HG03575 (cell line): ENCODE results near the gene LAMA2.

Experiments used
- ATAC-seq: cut with Tn5 transposase; IDR thresholded peaks from one replicate; pipeline ENCODE4 v1.9.1; 2021; ENCODE audit not compliant: unreplicated experiment, insufficient number of reproducible peaks, low FRiP score; ENCODE audit errors: extremely low read depth

The LAMA2 gene

DNA sequence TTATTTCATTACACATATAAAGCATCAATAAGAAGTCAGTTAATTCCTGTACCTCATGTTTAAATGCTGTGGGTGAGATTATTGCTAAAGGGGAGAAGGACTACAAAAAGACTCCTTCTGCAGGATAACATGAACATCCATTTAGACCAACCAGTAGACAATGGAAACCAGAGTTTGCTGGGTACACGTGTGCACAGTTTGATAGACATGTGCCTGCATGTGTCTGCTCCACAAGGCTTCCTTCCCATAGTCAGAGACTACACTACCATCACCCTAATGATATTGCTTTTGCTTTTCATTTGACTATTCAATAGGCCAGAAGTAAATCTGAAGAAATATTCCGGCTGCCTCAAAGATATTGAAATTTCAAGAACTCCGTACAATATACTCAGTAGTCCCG lies 595.4 kb downstream of the LAMA2 start:
- no peak for ATAC-seq

DNA sequence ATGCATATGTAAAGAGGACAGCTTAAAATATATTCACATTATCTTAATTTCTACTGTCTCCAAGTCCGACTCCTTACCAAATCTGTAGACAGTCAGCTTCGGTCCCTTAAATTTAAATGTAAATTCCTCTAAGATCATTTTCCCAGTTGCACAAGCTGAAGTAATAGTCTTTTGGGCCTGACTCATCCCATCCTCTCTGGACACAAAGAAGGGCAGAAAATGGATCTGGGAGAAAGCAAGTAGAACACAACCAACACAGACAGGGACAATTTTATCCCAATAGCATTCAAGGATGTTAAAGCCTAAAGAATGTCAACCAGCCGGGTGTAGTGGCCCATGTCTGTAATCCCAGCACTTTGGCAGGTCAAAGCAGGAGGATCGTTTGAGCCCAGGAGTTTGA lies 598.8 kb downstream of the LAMA2 start:
- no peak for ATAC-seq

DNA sequence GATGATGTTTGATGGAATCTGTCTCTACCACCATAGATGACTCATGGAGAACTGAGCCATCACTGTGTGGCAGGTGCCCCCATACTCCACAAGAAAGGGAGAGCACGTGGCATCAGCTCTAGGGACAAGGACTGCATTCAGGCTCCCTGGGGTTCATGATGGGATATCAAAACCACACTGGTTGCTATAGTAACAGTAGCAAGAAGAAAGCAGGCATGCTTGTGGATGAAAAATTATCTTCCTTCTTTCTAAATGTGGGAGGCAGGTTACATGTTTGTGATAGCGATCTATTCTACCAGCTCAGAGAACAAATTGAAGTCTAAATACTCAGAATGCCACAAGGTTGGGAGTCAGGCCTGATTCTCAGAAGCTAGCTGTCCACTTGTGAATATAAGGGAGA lies 602.8 kb downstream of the LAMA2 start:
- ATAC-seq = no peak

DNA sequence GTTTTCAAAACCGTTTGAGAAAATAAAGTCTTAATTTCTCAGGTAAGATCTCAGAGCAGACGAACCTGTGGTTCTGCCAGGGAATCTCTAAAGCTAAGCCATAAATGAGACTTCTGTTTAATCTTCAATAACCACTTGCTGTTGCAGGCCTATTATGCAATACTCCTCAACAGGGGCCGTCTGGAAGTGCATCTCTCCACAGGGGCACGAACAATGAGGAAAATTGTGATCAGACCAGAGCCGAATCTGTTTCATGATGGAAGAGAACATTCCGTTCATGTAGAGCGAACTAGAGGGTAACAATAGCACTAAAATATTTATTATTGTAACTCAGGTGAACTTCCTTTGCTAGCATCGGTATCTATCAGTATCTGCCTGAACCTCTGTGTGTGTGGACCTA lies 603.4 kb downstream of the LAMA2 start:
- ATAC-seq = no peak

DNA sequence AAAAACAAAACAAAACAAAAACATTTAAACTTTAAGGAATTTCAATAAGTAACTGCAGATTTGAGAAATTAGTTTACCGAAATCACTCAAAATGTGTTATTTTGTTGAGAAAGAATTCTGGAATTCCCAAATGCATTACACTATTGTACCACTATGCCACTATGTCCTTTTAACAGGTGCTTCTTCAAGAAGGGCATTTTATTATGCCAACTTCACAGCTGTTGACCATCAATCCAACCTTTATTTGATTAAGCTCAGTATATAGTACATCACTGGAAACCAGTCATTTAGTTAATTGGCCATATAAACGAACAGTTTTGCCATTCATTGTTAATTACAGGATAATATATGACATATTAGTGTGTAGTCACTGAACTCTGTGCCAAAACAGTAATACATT lies 605.4 kb downstream of the LAMA2 start:
- ATAC-seq = no peak

DNA sequence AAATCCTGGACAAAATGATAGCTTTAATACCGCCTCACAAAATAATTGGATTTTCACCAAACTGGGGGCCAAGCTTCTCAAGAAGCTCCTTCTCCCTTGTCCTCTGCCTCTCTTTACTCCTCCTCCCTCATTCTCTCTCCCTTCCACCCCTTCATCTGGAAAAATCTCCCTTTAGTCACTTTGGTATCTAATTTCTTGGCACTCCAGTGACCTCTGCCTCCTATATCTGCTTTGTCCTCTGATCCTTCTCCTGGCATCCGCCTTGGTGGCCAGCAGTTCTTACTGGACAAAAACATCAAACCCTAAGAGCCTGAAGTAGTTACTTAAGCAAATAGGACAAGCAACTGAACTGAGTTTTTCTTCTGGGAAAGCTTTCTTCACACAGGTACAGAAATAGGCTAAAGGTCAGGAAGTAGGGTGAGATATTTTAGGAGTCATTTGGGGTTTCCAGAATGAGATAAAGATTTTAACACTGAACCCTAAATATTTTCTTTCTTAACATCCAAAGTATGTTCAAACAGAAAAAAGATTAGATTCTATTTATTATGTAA lies 606.4 kb downstream of the LAMA2 start:
- no peak for ATAC-seq

DNA sequence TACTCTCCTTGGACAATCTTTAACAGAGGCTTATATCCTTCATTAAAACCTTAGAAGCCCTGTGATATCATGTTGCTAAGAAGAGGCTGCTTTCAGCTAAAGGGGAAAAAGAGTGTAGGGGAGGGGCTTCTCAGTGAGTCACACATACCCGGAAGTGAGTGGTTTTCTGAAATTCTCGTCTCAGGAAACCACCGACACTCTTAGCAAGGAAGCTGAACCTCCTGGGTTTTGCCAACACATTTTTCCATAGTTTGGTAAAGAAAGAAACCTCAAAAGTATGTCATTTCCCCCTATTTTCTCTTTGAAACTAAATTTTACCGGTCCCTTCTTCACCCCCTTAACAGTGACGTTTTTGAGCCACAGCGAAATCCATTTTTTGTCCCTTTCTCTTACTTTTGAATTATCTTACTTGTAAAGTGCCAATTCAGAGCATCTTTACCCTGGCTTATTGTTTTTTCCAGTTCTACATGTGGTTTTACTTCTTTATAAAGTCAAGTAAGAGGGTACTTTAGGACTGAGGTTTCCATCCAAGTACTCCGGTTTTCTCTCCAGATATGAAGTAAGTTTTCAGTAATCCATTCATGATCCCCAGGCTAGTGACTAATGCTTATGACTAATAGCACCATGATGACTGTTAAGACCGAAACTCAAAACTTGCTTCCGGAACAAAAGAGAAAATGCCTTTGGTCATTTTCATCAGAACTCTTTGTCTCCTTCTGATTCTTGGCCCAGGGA lies 607.8 kb downstream of the LAMA2 start:
- ATAC-seq = peak; percentile 76

DNA sequence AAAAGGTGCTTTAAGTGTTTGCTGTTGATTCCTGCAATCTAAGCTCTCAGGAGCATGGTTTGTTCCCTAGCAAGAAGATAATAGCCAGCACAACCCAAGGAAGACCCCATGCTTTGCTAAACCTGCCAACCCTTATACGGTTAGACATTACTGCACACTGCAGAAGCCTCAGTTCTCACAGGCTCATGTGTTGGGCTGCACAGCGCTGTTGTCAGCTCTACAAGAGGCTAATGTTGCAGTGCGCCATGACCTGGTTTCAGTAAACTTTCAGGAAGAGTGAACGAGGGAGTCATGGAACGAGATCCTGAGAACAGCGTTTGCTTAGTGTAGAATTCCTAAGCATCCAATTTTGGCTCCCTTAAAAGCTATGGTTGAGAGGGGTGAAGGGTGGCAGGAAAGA lies 608.5 kb downstream of the LAMA2 start:
- no peak for ATAC-seq

DNA sequence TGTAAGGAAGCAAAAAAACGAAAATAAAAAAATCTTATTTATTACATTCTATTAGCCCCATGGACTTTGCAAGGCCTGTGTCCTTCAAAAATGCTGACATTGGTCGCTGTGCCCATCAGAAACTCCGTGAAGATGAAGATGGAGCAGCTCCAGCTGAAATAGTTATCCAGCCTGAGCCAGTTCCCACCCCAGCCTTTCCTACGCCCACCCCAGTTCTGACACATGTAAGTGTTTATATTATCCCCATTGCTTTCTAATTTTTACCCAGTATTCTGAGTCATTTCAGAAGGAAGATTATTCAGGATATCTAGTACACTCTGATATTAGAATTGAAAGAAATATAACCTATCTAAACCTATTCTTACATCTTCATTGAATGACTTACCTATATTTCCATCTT lies 609.3 kb downstream of the LAMA2 start:
- ATAC-seq = no peak

DNA sequence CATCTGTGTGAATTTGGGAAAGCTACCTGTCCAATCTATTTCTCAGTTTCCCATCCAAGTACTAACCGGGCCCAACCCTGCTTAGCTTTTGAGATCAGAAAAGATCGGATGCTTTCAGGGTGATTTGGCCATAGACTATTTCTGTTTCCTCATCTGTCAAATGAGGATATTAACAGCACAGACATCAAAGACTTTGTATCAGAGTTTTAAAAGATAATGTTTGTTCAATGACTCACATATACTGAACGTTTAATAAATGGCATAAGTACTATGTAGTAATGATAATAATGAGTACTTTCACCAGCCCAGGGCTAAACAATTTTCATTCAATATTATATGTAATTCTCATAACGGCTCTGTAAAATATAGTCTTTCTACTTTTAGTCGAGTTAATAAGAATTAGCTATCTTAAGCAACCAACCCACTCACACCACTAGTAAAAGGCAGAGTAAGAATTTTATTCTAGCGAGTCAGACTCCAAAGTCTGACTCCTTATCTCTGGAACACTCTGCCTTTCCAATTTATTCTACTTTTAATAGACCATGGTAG lies 610.5 kb downstream of the LAMA2 start:
- ATAC-seq = no peak

DNA sequence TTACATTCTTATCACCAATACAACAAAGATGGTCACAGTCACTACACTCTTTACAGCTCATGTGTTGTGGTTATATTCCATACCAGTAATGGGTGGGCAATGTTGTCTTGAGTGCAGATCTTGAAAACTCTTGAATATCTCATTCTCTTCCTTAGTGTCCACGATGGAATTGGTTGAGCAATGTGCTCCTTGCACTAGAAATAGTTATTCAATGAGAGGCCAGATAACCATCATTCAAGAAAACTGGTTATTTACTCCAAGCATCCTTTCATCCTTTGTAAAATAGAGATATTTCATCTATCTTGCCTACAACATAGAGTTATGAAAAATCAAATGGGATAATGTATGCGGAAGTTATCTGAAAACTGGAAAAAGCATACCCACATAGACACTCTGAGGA lies 611.2 kb downstream of the LAMA2 start:
- ATAC-seq = no peak

DNA sequence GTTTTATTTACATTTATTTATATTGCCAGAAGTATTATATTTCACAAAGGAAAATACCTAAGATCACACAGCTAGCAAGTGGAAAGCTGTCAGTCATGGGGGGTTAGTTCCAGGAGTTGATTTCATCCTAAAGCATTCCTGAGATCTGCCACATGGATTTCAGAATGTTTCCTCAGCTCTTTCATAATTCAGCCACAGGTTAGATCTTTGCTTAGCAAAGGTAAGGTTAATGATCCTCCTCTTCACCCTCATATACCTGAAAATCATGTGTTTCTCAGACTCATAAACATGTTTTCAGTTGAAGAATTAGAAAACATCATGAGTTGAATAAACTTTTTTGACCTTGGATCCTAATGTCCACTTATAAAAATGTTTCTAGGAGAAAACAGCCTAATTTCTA lies 611.6 kb downstream of the LAMA2 start:
- no peak for ATAC-seq

DNA sequence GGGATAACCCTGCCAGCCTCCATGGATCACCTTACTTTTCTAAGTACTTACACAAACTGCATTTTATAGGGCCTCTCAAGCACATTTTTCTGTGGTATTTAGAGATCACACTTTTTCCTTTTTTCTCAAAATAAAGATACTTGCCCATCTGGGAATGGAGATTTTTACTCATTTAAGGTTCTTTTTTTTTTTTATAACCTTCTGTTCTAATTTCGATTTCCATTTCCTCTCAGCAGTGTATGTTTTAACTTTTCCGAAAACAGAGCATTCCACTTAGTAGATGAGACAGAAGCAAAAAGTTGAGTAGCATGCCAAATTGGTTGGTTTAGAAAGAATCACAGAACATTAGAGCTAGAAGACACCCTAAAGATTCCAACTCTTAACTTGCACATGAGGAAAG lies 612.7 kb downstream of the LAMA2 start:
- ATAC-seq = no peak

DNA sequence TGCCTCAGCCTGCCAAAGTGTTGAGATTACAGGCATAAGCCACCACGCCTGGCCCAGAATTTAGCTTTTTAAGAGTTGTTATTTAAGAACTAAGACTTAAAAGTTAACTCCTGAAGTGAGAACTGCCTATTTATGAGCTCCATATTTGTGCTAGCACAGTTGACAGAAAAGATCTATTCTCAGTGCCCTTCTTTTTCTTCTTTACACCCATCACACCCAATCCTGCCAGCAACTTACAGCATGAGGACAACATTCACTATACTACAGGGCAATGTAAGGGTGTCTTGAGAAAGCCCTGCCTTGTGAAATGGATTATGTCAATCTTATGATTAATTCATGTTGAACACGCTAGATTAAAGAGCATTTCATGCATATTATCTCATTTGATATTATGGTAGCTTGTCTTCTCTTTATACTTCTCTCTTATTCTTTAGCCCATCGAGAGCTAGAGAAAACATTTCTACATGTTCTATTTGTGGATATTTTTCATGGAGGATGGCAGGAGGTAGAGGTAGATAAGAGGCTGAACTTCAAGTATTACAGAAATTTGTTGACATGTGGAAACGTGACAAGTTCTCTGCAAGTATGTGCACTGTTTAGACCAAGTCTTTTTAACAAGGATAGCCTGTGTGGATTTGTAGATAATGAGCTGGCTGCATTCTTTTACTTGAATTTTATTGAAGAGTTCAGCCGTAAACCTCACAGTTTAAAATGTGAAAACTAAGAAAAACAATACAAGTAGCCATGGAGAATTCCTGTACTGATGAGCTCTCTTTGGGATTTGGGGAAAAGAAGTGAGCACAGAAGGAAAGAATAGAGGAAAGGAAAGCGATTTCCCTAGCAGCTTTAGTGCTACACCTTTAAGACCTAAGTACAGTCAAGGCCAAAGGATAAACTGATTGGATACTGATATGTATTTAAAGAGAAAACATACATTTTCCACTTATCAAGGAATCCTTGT lies 614.8 kb downstream of the LAMA2 start:
- ATAC-seq = no peak

DNA sequence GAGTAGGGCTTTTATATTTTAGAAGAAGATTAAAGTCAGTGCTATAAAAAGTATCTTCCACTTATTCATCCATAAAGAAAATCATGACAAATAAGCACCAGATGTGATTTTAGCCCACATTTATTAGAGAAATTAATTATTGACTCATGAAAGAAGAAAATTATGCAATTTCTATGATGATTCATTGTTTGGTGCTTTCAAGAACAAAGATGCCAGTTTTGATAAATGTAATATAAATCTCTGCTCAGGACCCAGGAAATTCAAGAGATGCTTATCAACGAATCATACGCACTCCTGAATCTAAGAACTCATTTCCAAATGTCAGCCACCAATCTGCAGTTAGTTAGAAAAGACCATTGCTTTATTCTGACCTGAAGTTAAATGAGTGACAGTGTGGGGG lies 615.6 kb downstream of the LAMA2 start:
- no peak for ATAC-seq

DNA sequence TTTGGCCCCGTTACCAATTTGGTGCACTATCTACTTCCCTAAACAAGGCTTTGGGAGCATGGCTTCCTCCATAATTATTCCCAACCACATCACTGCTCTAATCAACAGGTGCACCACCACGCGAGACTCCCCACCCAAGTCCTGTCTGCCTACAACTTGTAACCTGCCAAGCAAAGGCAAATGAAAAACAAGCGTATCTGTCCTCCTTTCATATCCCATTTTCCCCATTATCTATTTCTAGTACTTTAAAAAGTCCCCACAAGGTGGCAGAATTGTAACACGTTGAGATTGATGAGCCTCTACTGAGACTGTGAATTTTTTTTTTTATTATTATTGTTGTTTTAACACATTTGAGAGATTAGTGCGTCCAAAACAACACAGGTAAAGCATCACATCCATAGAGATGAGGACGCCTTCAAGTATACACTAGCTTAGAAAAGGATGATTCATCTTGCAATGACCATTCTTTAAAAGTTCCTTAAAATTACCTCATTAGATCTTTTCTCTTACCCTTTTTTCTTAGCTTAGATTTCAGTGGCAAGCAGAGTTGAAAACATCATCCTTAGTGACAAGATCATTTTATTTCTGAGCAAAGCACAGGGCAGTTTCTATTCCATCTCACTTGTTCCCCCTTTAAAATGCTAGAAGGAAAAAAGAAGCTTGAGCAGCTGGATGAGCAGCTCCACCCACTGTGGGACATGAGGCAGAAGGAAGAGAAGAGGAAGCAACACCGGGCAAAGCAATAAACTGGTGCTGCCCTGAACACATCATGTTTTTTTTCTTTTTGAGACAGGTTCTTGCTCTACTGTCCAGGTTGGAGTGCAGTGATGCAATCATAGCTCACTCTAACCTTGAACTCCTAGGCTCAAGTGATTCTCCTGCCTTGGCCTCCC lies 616.3 kb downstream of the LAMA2 start:
- peak; percentile 69 for ATAC-seq

DNA sequence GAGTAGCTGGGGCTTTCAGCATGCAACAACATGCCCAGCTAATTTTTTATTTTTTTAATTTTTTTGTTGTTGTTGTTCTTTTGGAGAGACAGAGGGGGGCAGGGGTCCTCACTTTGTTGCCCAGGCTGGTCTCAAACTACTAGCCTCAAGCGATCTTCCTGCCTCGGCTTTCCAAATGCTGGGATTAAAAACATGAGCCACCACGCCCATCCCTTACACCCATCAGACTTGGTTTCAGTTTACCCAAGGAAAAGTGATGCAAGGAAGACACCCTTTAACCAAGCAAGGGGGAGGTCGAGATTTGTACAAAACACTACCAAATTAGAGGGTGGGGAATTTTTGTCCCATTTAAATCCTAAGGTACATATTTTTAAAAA lies 616.9 kb downstream of the LAMA2 start:
- ATAC-seq = no peak

DNA sequence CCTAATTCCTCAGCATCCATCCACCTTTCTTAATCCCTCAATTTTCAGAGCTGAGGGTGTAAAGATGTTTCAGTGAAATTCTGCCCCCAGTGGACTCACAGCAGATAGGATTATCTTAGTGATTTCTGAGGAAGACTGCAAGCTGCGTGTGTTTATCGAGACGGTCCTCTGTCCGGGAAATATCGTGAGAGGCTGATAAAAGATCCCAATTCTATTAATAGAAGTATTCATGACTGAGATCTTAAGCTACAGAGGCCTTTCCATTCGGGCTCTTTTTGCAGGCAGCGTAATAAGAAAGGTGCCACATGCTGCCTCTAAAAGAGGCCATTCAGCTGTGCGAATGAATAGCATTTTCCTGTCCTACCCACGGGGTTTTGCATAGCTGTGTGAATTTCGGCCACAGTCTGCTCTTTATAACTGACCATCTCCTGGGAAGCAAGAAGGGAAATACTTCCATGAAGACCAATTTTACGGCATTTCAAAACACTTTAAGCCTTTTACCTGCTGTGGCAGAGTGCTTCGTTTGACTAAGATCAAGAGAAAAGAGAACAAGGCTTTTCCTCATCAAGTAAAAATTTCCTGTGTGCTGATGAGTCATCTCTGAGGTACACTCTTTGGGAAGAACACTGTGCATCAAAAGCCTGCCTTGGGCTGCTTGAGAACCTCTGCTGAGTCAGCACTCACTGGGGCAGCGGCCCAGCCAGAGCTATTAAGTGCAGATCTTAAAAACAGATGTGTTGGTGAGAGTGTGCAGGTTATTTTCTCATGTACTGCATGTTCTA lies 618.2 kb downstream of the LAMA2 start:
- no peak for ATAC-seq
